WTC11 (cell line): ENCODE data around the gene SH3GLB2. TPM values are rescaled to one million over a fixed set of nuclear protein-coding genes. Genes with fewer than 3 reads are reported as not detected.

Source experiments
- ATAC-seq: fragments of 200-7000 bp; cut with Tn5 transposase; 2 replicates; pipeline ENCODE4 v1.10.0; 2021; ENCODE audit warnings: mild to moderate bottlenecking, moderate library complexity
- CTCF ChIA-PET: fragments of 300-600 bp; sonication (Branson Sonifier 250); formaldehyde crosslinking; loops from one replicate; lab custom pipeline; 2021; ENCODE audit warnings: antibody characterized with exemption; lab: Charles Lee
- POLR2A ChIA-PET: fragments of 350-600 bp; sonication (Branson Sonifier 250); formaldehyde crosslinking; loops from one replicate; lab custom pipeline; 2021; ENCODE audit warnings: antibody characterized with exemption; lab: Charles Lee
- DNase-seq: peaks from one replicate; pipeline ENCODE4 v3.0.0; 2021; ENCODE audit warnings: low spot score
- H3K27ac Mint-ChIP-seq: 2 replicates; pipeline ENCODE4 v1.8.0; 2021; ENCODE audit warnings: mixed read lengths
- H3K27me3 Mint-ChIP-seq: 2 replicates; pipeline ENCODE4 v1.8.0; 2021; ENCODE audit warnings: low read depth, mild to moderate bottlenecking, moderate library complexity, mixed read lengths
- H3K36me3 Mint-ChIP-seq: 2 replicates; pipeline ENCODE4 v1.8.0; 2021; ENCODE audit warnings: mixed read lengths
- H3K4me1 Mint-ChIP-seq: 2 replicates; pipeline ENCODE4 v1.8.0; 2022; ENCODE audit warnings: mixed read lengths
- H3K4me3 Mint-ChIP-seq: 2 replicates; pipeline ENCODE4 v1.8.0; 2021; ENCODE audit warnings: mild to moderate bottlenecking, moderate library complexity, mixed read lengths
- H3K9me3 Mint-ChIP-seq: 2 replicates; pipeline ENCODE4 v1.8.0; 2021; ENCODE audit warnings: mixed read lengths
- AR ChIP-seq: fragments of 250-450 bp; sonication (Bioruptor Pico); IDR thresholded peaks from 2 replicates; pipeline ENCODE4 v1.9.0; 2021; ENCODE audit warnings: mild to moderate bottlenecking
- ERG ChIP-seq: fragments of 250-450 bp; sonication (Bioruptor Pico); IDR thresholded peaks from 2 replicates; pipeline ENCODE4 v1.8.0; 2021; ENCODE audit warnings: mild to moderate bottlenecking
- GTF2I ChIP-seq: fragments of 250-450 bp; sonication (Bioruptor Pico); conservative IDR thresholded peaks from 2 replicates; pipeline ENCODE4 v1.4.0; 2021; ENCODE audit warnings: mild to moderate bottlenecking
- NFATC4 ChIP-seq: fragments of 250-450 bp; sonication (Bioruptor Pico); IDR thresholded peaks from 2 replicates; pipeline ENCODE4 v1.9.0; 2021; ENCODE audit warnings: mild to moderate bottlenecking
- NFE2L1 ChIP-seq: sonication (generic); formaldehyde crosslinking; IDR thresholded peaks from 2 replicates; pipeline ENCODE4 v1.8.1; 2023; ENCODE audit warnings: missing genetic modification reagents
- NR2C2 ChIP-seq: sonication (generic); formaldehyde crosslinking; IDR thresholded peaks from 2 replicates; pipeline ENCODE4 v1.8.0; 2022; ENCODE audit warnings: mild to moderate bottlenecking, missing genetic modification reagents
- PREB ChIP-seq: sonication (generic); formaldehyde crosslinking; IDR thresholded peaks from 2 replicates; pipeline ENCODE4 v1.8.1; 2022; ENCODE audit warnings: mild to moderate bottlenecking, missing genetic modification reagents, moderate library complexity, borderline replicate concordance
- PRRX2 ChIP-seq: fragments of 250-450 bp; sonication (Bioruptor Pico); IDR thresholded peaks from 2 replicates; pipeline ENCODE4 v1.8.0; 2021; ENCODE audit warnings: mild to moderate bottlenecking
- SMAD3 ChIP-seq: sonication (generic); formaldehyde crosslinking; IDR thresholded peaks from 2 replicates; pipeline ENCODE4 v1.8.0; 2022; ENCODE audit warnings: missing genetic modification reagents, mild to moderate bottlenecking, borderline replicate concordance
- SMAD4 ChIP-seq: sonication (generic); formaldehyde crosslinking; IDR thresholded peaks from 2 replicates; pipeline ENCODE4 v1.8.0; 2022; ENCODE audit warnings: mild to moderate bottlenecking, missing genetic modification reagents
- SOX15 ChIP-seq: fragments of 250-450 bp; sonication (Bioruptor Pico); IDR thresholded peaks from 2 replicates; pipeline ENCODE4 v1.9.0; 2021; ENCODE audit warnings: mild to moderate bottlenecking
- SP1 ChIP-seq: sonication (generic); formaldehyde crosslinking; conservative IDR thresholded peaks from 2 replicates; pipeline ENCODE4 v1.8.1; 2022; ENCODE audit warnings: missing genetic modification reagents
- ZBTB43 ChIP-seq: sonication (generic); formaldehyde crosslinking; IDR thresholded peaks from 2 replicates; pipeline ENCODE4 v1.8.1; 2023; ENCODE audit warnings: mild to moderate bottlenecking, missing genetic modification reagents
- ZNF219 ChIP-seq: sonication (generic); formaldehyde crosslinking; IDR thresholded peaks from 2 replicates; pipeline ENCODE4 v1.8.0; 2023; ENCODE audit warnings: missing genetic modification reagents, mild to moderate bottlenecking, borderline replicate concordance
- ZNF416 ChIP-seq: fragments of 250-450 bp; sonication (Bioruptor Pico); IDR thresholded peaks from 2 replicates; pipeline ENCODE4 v1.9.0; 2021; ENCODE audit warnings: mild to moderate bottlenecking, inconsistent platforms
- ZNF423 ChIP-seq: fragments of 250-450 bp; sonication (Bioruptor Pico); IDR thresholded peaks from 2 replicates; pipeline ENCODE4 v2.1.2; 2022; ENCODE audit warnings: mild to moderate bottlenecking, moderate library complexity
- total RNA-seq: library from RNA; stranded (reverse); gene quantifications from 3 replicates; pipeline ENCODE4 v1.2.3, GENCODE V29; 2021
- TF ChIP-seq, protein P1 (sequence below): sonication (generic); formaldehyde crosslinking; IDR thresholded peaks from 2 replicates; pipeline ENCODE4 v1.8.0; 2022; ENCODE audit warnings: mild to moderate bottlenecking, missing genetic modification reagents

SH3GLB2 gene
- total RNA-seq, 1 experiment from 2014 or later: 59.7 TPM

GRCh38 chr9:129014608-129015007 lies 13.5 kb downstream of the SH3GLB2 start:
- ChIA-PET POLR2A (no interaction called here), CTCF (interaction anchor here (0.7 to 1.6 kb wide), 5 partner anchors 13 to 312 kb away, joined by 3 to 9 read pairs (median 3); partner anchors contain the start of genes PKN3 and SH3GLB2)
- TF ChIP-seq NFE2L1 (CRISPR knock-in tag): no peak
- no peak for TF ChIP-seq AR
- no peak for TF ChIP-seq PRRX2
- TF ChIP-seq SOX15 (CRISPR knock-in tag): no peak
- no peak for TF ChIP-seq GTF2I
- TF ChIP-seq NFATC4 (CRISPR knock-in tag): no peak
- TF ChIP-seq ZNF219 (CRISPR knock-in tag): no peak
- TF ChIP-seq PREB (CRISPR knock-in tag): no peak
- TF ChIP-seq ZNF416 (CRISPR knock-in tag): no peak
- TF ChIP-seq ZNF423 (CRISPR knock-in tag): no peak
- TF ChIP-seq ZBTB43: no peak
- no peak for TF ChIP-seq SMAD3 (CRISPR knock-in tag)
- DNase-seq (no peak), ATAC-seq (no peak)
- Mint-ChIP-seq H3K27me3 (no peaks in the 10 kb centered on the region), H3K27ac (peak overlapping the region; percentile 55; the same call in 1 of the 2 replicates), H3K4me3 (no peak overlapping the region), H3K4me1 (no peaks in the 10 kb centered on the region), H3K9me3 (no peaks in the 10 kb centered on the region), H3K36me3 (peaks cover 15% of the 10 kb centered on the region)

- TF ChIP-seq NR2C2 (CRISPR knock-in tag) (no peak), SP1 (no peak), SMAD4 (CRISPR knock-in tag) (no peak), ERG (CRISPR knock-in tag) (no peak)
- TF ChIP-seq, protein P1, sequence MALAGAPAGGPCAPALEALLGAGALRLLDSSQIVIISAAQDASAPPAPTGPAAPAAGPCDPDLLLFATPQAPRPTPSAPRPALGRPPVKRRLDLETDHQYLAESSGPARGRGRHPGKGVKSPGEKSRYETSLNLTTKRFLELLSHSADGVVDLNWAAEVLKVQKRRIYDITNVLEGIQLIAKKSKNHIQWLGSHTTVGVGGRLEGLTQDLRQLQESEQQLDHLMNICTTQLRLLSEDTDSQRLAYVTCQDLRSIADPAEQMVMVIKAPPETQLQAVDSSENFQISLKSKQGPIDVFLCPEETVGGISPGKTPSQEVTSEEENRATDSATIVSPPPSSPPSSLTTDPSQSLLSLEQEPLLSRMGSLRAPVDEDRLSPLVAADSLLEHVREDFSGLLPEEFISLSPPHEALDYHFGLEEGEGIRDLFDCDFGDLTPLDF (CRISPR knock-in tag): no peak
- Mint-ChIP-seq H3K4me1 (no peaks in the 10 kb centered on the region), H3K36me3 (peaks cover 15% of the 10 kb centered on the region), H3K9me3 (no peaks in the 10 kb centered on the region), H3K4me3 (no peak overlapping the region), H3K27me3 (no peaks in the 10 kb centered on the region), H3K27ac (no peak overlapping the region)
- ChIA-PET POLR2A (no interaction called here), CTCF (interaction anchor here (0.5 to 1.6 kb wide), 4 partner anchors 83 to 321 kb away, joined by 3 to 6 read pairs (median 4); partner anchors contain the start of gene PKN3)
- ATAC-seq (no peak), DNase-seq (no peak)
Measured at GRCh38 chr9:129014124-129014523, 14.0 kb downstream of the SH3GLB2 start.
